ENCODE measurements around the gene KCNQ5.

Gene KCNQ5

GRCh38 chr6:72649032-72649984, 27.4 kb downstream of the KCNQ5 start:
- TF ChIP-seq, protein P1, sequence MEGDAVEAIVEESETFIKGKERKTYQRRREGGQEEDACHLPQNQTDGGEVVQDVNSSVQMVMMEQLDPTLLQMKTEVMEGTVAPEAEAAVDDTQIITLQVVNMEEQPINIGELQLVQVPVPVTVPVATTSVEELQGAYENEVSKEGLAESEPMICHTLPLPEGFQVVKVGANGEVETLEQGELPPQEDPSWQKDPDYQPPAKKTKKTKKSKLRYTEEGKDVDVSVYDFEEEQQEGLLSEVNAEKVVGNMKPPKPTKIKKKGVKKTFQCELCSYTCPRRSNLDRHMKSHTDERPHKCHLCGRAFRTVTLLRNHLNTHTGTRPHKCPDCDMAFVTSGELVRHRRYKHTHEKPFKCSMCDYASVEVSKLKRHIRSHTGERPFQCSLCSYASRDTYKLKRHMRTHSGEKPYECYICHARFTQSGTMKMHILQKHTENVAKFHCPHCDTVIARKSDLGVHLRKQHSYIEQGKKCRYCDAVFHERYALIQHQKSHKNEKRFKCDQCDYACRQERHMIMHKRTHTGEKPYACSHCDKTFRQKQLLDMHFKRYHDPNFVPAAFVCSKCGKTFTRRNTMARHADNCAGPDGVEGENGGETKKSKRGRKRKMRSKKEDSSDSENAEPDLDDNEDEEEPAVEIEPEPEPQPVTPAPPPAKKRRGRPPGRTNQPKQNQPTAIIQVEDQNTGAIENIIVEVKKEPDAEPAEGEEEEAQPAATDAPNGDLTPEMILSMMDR (IDR thresholded peaks at IDR 0.05; ENCODE audit: control insufficient read depth, extremely low read depth, insufficient read depth), result no peak
- DNase-seq (ENCODE audit: low read depth), result no peak
- no peak overlapping the region for H3K4me3 ChIP-seq (ENCODE audit: low read depth, low read length)

- no peak overlapping the region for H3K4me3 ChIP-seq (ENCODE audit: low read depth, low read length)
- TF ChIP-seq, protein P1 (IDR thresholded peaks at IDR 0.05; ENCODE audit: control insufficient read depth, extremely low read depth, insufficient read depth), result no peak
- DNase-seq (ENCODE audit: low read depth), result no peak
These were observed 28.3 kb downstream of the KCNQ5 start for GRCh38 chr6:72650081-72650745.

DNA sequence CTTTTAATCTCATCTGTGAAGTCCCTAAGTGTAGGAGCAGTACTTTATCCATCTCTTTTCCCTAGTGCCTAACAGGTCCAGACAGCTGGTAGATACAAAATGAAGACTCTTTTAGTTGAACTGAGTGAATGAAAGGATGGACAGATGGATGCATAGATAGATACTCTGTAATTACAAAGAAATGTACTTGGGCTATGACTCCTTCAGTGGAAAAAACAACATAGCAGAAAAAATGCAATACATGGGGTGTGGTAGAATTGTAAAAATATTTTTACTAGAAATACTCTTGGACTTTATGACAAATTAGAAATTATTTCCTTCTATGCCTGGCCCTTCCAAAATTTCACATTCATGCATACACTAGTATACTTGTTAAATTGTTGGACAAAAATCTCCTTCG, 29.3 kb downstream of the KCNQ5 start:
- no peak overlapping the region for H3K4me3 ChIP-seq (ENCODE audit: low read depth, low read length)
- DNase-seq (ENCODE audit: low read depth), result no peak
- TF ChIP-seq, protein P1 (IDR thresholded peaks at IDR 0.05; ENCODE audit: control insufficient read depth, extremely low read depth, insufficient read depth), result no peak

GRCh38 chr6:72651967-72652956, 30.4 kb downstream of the KCNQ5 start:
- TF ChIP-seq, protein P1 (IDR thresholded peaks at IDR 0.05; ENCODE audit: control insufficient read depth, extremely low read depth, insufficient read depth), result no peak
- no peak overlapping the region for H3K4me3 ChIP-seq (ENCODE audit: low read depth, low read length)
- DNase-seq (ENCODE audit: low read depth), result no peak

DNA sequence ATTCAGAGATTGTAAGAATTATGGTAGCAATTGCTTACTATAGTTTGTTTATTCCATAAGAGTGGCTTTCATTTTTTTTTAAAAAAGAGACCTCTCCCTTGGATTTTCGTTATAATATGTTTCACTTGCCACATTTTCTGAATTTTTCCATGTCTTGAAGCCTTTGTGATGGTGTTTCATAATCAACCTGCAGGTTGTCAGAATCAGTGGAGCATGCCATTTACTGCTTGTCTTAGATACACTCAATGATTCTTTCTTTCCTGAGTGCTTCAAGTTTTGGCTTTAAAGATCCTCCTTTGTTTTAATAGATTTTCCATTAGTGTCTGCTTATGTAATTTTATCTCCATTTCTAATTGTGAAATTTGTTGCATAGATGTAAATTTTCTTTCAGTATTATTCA, 31.2 kb downstream of the KCNQ5 start:
- no peak overlapping the region for H3K4me3 ChIP-seq (ENCODE audit: low read depth, low read length)
- TF ChIP-seq, protein P1 (IDR thresholded peaks at IDR 0.05; ENCODE audit: control insufficient read depth, extremely low read depth, insufficient read depth), result no peak
- no peak for DNase-seq (ENCODE audit: low read depth)

DNA sequence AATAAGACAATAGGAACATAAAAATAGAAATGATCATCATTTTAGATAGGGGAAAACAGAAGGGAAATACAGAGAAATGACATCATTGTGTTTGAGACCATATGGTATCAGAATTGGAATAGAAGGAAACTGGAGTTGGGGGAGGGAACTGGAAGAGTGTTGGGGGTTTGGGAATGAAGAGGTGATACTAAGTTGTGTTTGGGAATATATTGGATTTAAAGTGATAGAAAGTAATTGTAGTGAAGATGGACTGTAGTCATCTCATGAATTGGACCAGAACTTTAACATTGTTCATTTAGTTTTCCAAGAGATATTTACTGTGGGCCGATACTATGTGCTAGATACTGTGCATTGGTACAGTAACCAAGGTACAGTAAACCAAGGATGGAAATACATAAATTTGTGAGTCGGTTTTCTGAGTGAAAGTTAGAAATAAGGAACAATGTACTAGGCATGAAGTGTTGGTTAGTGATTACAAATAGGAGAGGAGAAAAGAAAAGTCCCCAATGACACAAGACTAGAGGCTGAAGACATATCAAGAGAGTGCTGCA, 32.3 kb downstream of the KCNQ5 start:
- TF ChIP-seq, protein P1 (IDR thresholded peaks at IDR 0.05; ENCODE audit: control insufficient read depth, extremely low read depth, insufficient read depth), result no peak
- no peak for DNase-seq (ENCODE audit: low read depth)
- no peak overlapping the region for H3K4me3 ChIP-seq (ENCODE audit: low read depth, low read length)
